Measurements from ENCODE around the gene CAMK2N1. TPM values are rescaled to one million over a fixed set of nuclear protein-coding genes. Genes with fewer than 3 reads are reported as not detected.

Gene CAMK2N1
- total RNA-seq, 1 donor: 0.36 TPM

GRCh38 chr1:20437640-20438039 is 48.4 kb downstream of the CAMK2N1 start:
- DNase-seq (ENCODE audit: insufficient read length, low spot score, missing footprints): no peak
- Histone ChIP-seq H2AFZ (ENCODE audit: low read length) (no peak overlapping the region), H3K4me2 (ENCODE audit: insufficient read depth, low read length) (no peak overlapping the region), H3K9me3 (ENCODE audit: low read depth, low read length) (no peaks in the 10 kb centered on the region), H3K27ac (ENCODE audit: low read depth, low read length) (no peak overlapping the region), H3K36me3 (ENCODE audit: insufficient read depth, low read length) (no peaks in the 10 kb centered on the region), H3K79me2 (ENCODE audit: insufficient read depth, low read length) (no peaks in the 10 kb centered on the region), H3K4me3 (ENCODE audit: insufficient read depth, low read length) (no peak overlapping the region), H4K20me1 (ENCODE audit: insufficient read depth, low read length) (no peaks in the 10 kb centered on the region), H3K4me1 (ENCODE audit: insufficient read depth, low read length) (no peaks in the 10 kb centered on the region), H3K27me3 (ENCODE audit: insufficient read depth, low read length) (peaks cover 30% of the 10 kb centered on the region)
- no peak for TF ChIP-seq CTCF (IDR thresholded peaks at IDR 0.05; ENCODE audit: extremely low read depth, low read depth, low read length)

DNA sequence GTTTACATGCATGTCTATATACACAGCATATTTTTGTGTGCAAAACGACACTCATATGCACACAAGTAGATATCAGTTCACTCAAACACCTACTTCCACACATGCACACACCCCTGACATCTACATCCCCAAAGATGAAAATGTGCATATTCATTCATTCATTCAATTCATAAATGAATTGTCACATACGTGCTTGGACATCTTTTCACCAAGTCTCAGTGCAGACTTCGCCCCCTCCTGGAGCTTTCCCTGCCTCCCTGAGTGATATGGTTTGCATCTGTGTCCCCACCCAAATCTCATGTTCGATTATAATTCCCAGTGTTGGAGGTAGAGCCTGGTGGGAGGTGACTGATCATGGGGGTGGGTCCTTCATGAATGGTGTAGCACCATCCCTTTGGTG is 53.1 kb downstream of the CAMK2N1 start:
- Histone ChIP-seq H4K20me1 (ENCODE audit: insufficient read depth, low read length) (no peaks in the 10 kb centered on the region), H3K27me3 (ENCODE audit: insufficient read depth, low read length) (peaks cover 27% of the 10 kb centered on the region), H2AFZ (ENCODE audit: low read length) (no peak overlapping the region), H3K27ac (ENCODE audit: low read depth, low read length) (no peak overlapping the region), H3K79me2 (ENCODE audit: insufficient read depth, low read length) (no peaks in the 10 kb centered on the region), H3K4me3 (ENCODE audit: insufficient read depth, low read length) (no peak overlapping the region), H3K4me1 (ENCODE audit: insufficient read depth, low read length) (no peaks in the 10 kb centered on the region), H3K4me2 (ENCODE audit: insufficient read depth, low read length) (no peak overlapping the region), H3K9me3 (ENCODE audit: low read depth, low read length) (no peaks in the 10 kb centered on the region), H3K36me3 (ENCODE audit: insufficient read depth, low read length) (no peaks in the 10 kb centered on the region)
- DNase-seq (ENCODE audit: insufficient read length, low spot score, missing footprints): no peak
- no peak for TF ChIP-seq CTCF (IDR thresholded peaks at IDR 0.05; ENCODE audit: extremely low read depth, low read depth, low read length)

Other genes with a start within 250 kb of the CAMK2N1 start
- gene VWA5B1, start 195.3 kb downstream of the CAMK2N1 start, total RNA-seq: not detected in 2 replicates
- 31.8 and 37.3 TPM in 2 replicates for gene MUL1, start 21.9 kb upstream of the CAMK2N1 start, total RNA-seq
- gene FAM43B, start 66.4 kb upstream of the CAMK2N1 start, total RNA-seq: under 0.01 TPM in 1 of 2 replicates, not detected in the other
- gene CDA, start 102.9 kb upstream of the CAMK2N1 start, total RNA-seq: 0.59 and 1.1 TPM in 2 replicates
- 73.1 and 79.3 TPM in 2 replicates for gene PINK1, start 147.2 kb upstream of the CAMK2N1 start, total RNA-seq
- 291 and 293 TPM in 2 replicates for gene DDOST, start 175.2 kb upstream of the CAMK2N1 start, total RNA-seq
- 0.29 and 0.36 TPM in 2 replicates for gene KIF17, start 231.8 kb upstream of the CAMK2N1 start, total RNA-seq
- 1.4 and 1.8 TPM in 2 replicates for gene SH2D5, start 246.5 kb upstream of the CAMK2N1 start, total RNA-seq